Erythroblast (primary cell): Measurements from ENCODE around the gene ASCC1.
"Not testable (repeated sequence)": the region's sequence is repeated elsewhere in the genome, so short reads cannot be mapped to it uniquely, and the experiment has no call there.

Source experiments
- GATA1 ChIP-seq: IDR thresholded peaks from 2 replicates; pipeline ENCODE4 v1.6.1; 2011; ENCODE audit warnings: low read depth, mild to moderate bottlenecking, control low read depth, low read length, moderate library complexity
- POLR2A ChIP-seq: IDR thresholded peaks from 2 replicates; pipeline ENCODE4 v1.6.1; 2011; ENCODE audit warnings: mild to moderate bottlenecking, low read length

DNA sequence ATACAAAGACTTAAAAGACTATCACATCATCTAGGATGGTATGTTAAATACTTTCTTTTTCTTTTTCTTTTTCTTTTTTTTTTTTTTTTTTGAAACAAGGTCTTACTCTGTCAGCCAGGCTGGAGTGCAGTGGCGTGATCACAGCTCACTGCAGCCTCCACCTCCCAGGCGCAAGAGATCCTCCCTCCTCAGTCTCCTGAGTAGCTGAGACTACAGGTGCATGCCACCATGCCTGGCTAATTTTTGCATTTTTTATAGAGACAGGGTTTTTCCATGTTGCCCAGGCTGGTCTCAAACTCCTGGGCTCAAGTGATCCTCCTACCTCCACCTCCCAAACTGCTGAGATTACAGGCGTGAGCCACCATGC is 108.1 kb downstream of the ASCC1 start:
- not testable (repeated sequence) for TF ChIP-seq POLR2A, GATA1
